ENCODE measurements around the gene OSBPL5. TPM values are rescaled to one million over a fixed set of nuclear protein-coding genes. Genes with fewer than 3 reads are reported as not detected.

The OSBPL5 gene
- total and polyA plus RNA-seq, 9 of the 15 experiments (the other 6 are each of a cell fraction or from before 2014, with no cell fraction given) = 0.06 to 14.8 (median 3.2) TPM

DNA sequence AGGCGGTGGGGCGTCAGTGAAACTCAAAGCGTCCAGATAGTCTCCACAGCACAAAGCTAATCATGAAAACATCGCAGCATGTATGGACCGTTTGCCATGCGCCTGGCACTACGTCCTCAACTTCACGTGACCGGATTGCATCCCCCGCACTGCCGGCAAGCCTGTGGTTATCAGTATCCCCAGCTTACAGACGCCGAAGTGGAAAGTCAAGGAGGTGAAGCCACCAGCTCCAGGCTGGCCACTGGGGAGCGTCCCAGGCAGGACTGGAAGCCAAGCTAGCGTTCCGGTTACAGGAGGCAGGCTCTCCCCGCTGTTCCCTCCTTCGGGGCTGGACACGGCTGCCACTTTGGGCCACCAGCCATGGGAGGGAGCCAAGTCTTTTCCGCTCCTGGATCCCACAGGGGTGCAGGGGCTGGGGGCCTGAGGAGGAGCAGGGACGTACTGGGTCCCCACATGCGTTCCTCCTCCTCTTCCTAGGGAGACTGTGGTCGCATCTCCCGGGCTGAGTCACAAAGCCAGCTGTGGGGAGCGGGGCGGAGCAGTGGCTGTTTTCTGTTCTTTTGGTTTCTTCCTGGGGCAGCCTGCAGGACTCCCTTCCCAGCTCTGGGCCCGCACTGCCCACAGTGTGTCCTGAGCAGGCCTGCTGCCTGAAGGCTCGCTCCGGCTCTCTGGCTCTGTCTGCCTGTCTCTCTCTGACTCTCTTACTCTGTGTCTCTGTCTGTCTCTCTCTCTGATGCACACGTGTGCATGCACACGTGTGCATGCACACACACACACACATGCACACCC lies 4.3 kb upstream of the OSBPL5 start (continued):
- TF ChIP-seq, protein P1, sequence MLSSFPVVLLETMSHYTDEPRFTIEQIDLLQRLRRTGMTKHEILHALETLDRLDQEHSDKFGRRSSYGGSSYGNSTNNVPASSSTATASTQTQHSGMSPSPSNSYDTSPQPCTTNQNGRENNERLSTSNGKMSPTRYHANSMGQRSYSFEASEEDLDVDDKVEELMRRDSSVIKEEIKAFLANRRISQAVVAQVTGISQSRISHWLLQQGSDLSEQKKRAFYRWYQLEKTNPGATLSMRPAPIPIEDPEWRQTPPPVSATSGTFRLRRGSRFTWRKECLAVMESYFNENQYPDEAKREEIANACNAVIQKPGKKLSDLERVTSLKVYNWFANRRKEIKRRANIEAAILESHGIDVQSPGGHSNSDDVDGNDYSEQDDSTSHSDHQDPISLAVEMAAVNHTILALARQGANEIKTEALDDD (IDR thresholded peaks at IDR 0.05) = peak; percentile 65; the same call in 1 of the 2 replicates
- TF ChIP-seq CHD4 (IDR thresholded peaks at IDR 0.05; ENCODE audit: insufficient read depth, insufficient replicate concordance, low read depth, low read length, poor library complexity, severe bottlenecking) = peak; percentile 13
- no peak for TF ChIP-seq ZNF239 (CRISPR knock-in tag; IDR thresholded peaks at IDR 0.05)
- TF ChIP-seq MXI1 (IDR thresholded peaks at IDR 0.05; ENCODE audit: low read depth, low read length) = no peak
- no peak for TF ChIP-seq NFIX (CRISPR knock-in tag; IDR thresholded peaks at IDR 0.05; ENCODE audit: low read depth)
- no peak for TF ChIP-seq SP2 (IDR thresholded peaks at IDR 0.05; ENCODE audit: extremely low read depth, low read depth, low read length, poor library complexity, severe bottlenecking)
- TF ChIP-seq ZNF274 (IDR thresholded peaks at IDR 0.05; ENCODE audit: borderline replicate concordance, low read depth, low read length) = no peak
- no peak for TF ChIP-seq DIDO1 (tag; IDR thresholded peaks at IDR 0.05; ENCODE audit: low read depth)
- peak; percentile 73 for TF ChIP-seq GATAD2B (IDR thresholded peaks at IDR 0.05; ENCODE audit: borderline replicate concordance)
- TF ChIP-seq LCOR (CRISPR knock-in tag; IDR thresholded peaks at IDR 0.05) = no peak
- no peak for TF ChIP-seq ZNF444 (CRISPR knock-in tag; IDR thresholded peaks at IDR 0.05)
- no peak for TF ChIP-seq RFX5 (IDR thresholded peaks at IDR 0.05; ENCODE audit: low read depth, low read length)
- TF ChIP-seq PCBP2 (IDR thresholded peaks at IDR 0.05; ENCODE audit: low read depth, low read length, poor library complexity, severe bottlenecking) = no peak
- TF ChIP-seq, protein P2, sequence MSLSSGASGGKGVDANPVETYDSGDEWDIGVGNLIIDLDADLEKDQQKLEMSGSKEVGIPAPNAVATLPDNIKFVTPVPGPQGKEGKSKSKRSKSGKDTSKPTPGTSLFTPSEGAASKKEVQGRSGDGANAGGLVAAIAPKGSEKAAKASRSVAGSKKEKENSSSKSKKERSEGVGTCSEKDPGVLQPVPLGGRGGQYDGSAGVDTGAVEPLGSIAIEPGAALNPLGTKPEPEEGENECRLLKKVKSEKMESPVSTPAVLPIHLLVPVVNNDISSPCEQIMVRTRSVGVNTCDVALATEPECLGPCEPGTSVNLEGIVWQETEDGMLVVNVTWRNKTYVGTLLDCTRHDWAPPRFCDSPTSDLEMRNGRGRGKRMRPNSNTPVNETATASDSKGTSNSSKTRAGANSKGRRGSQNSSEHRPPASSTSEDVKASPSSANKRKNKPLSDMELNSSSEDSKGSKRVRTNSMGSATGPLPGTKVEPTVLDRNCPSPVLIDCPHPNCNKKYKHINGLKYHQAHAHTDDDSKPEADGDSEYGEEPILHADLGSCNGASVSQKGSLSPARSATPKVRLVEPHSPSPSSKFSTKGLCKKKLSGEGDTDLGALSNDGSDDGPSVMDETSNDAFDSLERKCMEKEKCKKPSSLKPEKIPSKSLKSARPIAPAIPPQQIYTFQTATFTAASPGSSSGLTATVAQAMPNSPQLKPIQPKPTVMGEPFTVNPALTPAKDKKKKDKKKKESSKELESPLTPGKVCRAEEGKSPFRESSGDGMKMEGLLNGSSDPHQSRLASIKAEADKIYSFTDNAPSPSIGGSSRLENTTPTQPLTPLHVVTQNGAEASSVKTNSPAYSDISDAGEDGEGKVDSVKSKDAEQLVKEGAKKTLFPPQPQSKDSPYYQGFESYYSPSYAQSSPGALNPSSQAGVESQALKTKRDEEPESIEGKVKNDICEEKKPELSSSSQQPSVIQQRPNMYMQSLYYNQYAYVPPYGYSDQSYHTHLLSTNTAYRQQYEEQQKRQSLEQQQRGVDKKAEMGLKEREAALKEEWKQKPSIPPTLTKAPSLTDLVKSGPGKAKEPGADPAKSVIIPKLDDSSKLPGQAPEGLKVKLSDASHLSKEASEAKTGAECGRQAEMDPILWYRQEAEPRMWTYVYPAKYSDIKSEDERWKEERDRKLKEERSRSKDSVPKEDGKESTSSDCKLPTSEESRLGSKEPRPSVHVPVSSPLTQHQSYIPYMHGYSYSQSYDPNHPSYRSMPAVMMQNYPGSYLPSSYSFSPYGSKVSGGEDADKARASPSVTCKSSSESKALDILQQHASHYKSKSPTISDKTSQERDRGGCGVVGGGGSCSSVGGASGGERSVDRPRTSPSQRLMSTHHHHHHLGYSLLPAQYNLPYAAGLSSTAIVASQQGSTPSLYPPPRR (CRISPR knock-in tag; IDR thresholded peaks at IDR 0.05; ENCODE audit: borderline replicate concordance) = peak; percentile 21
- no peak for TF ChIP-seq SIRT6 (IDR thresholded peaks at IDR 0.05; ENCODE audit: low read depth, low read length)
- no peak for TF ChIP-seq PYGO2 (tag; IDR thresholded peaks at IDR 0.05)
- TF ChIP-seq, protein P3, sequence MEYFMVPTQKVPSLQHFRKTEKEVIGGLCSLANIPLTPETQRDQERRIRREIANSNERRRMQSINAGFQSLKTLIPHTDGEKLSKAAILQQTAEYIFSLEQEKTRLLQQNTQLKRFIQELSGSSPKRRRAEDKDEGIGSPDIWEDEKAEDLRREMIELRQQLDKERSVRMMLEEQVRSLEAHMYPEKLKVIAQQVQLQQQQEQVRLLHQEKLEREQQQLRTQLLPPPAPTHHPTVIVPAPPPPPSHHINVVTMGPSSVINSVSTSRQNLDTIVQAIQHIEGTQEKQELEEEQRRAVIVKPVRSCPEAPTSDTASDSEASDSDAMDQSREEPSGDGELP (CRISPR knock-in tag; IDR thresholded peaks at IDR 0.05; ENCODE audit: borderline replicate concordance) = peak; percentile 96
- no peak for TF ChIP-seq ZBTB8A (IDR thresholded peaks at IDR 0.05; ENCODE audit: partially characterized antibody)
